Caco-2 (cell line): ENCODE measurements around the gene GRIK3. TPM values are rescaled to one million over a fixed set of nuclear protein-coding genes. Genes with fewer than 3 reads are reported as not detected.

Source experiments
- BruUV-seq: library from RNA; stranded (reverse); fragments of 400-500 nt; replicated peaks from 2 replicates; lab custom pipeline; 2021; lab: Mats Ljungman, UMichigan
- CTCF ChIA-PET: fragments of 300-600 bp; sonication (Branson Sonifier 250); formaldehyde crosslinking; loops from one replicate; lab custom pipeline; 2022; ENCODE audit warnings: antibody characterized with exemption; lab: Charles Lee
- POLR2A ChIA-PET: fragments of 300-600 bp; sonication (Branson Sonifier 250); formaldehyde crosslinking; loops from one replicate; lab custom pipeline; 2022; ENCODE audit warnings: antibody characterized with exemption; lab: Charles Lee
- DNase-seq, 2 experiments: peaks; one replicate each; pipeline versions ENCODE4 v3.0.0 to v3.0.0-alpha.2; 2020 to 2022
- H3K27me3 ChIP-seq: replicated peaks from 2 replicates; pipeline ENCODE4 v1.6.0; 2011; ENCODE audit warnings: low read length; ENCODE audit not compliant: control insufficient read depth, insufficient read depth
- H3K36me3 ChIP-seq: 2 replicates; pipeline ENCODE4 v1.5.1; 2011; ENCODE audit warnings: low read length; ENCODE audit not compliant: control insufficient read depth, insufficient read depth
- H3K4me1 ChIP-seq: fragments of 250-450 bp; sonication (Bioruptor Pico); 2 replicates; pipeline ENCODE4 v1.5.1; 2020; ENCODE audit warnings: mild to moderate bottlenecking
- H3K4me3 ChIP-seq: 2 replicates; pipeline ENCODE4 v1.5.1; 2011; ENCODE audit warnings: low read depth, mild to moderate bottlenecking, control low read depth, low read length
- H3K9me3 ChIP-seq: fragments of 250-450 bp; sonication (Bioruptor Pico); 2 replicates; pipeline ENCODE4 v1.5.1; 2020; ENCODE audit warnings: mild to moderate bottlenecking, moderate library complexity
- H3K27ac Mint-ChIP-seq: one replicate; pipeline ENCODE4 v1.8.0; 2022; ENCODE audit warnings: mixed read lengths; ENCODE audit not compliant: unreplicated experiment
- H3K27me3 Mint-ChIP-seq: one replicate; pipeline ENCODE4 v1.8.0; 2022; ENCODE audit warnings: mixed read lengths; ENCODE audit not compliant: insufficient read depth, unreplicated experiment
- H3K36me3 Mint-ChIP-seq: one replicate; pipeline ENCODE4 v1.8.0; 2022; ENCODE audit warnings: mild to moderate bottlenecking, mixed read lengths; ENCODE audit not compliant: insufficient read depth, unreplicated experiment
- H3K4me1 Mint-ChIP-seq: one replicate; pipeline ENCODE4 v1.8.0; 2022; ENCODE audit warnings: low read depth, mixed read lengths; ENCODE audit not compliant: unreplicated experiment
- H3K4me3 Mint-ChIP-seq: one replicate; pipeline ENCODE4 v1.8.0; 2022; ENCODE audit warnings: mild to moderate bottlenecking, moderate library complexity, mixed read lengths; ENCODE audit not compliant: unreplicated experiment
- H3K9me3 Mint-ChIP-seq: one replicate; pipeline ENCODE4 v1.8.0; 2022; ENCODE audit warnings: mixed read lengths; ENCODE audit not compliant: unreplicated experiment
- intact Hi-C: fragments of 100-400 bp; cut with micrococcal nuclease; formaldehyde crosslinking; loops from one replicate; pipeline ENCODE4 v1.10.0; 2022; ENCODE audit not compliant: unreplicated experiment
- total RNA-seq: library from RNA; stranded (reverse); gene quantifications from 2 replicates; pipeline ENCODE4 v1.2.3, GENCODE V29; 2022
- TF ChIP-seq, protein P1 (sequence below), 2 experiments: fragments of 200-600 bp in 1 of 2; IDR thresholded peaks; 1 replicate in 1 of 2; 2 replicates in 1 of 2; pipeline versions ENCODE4 v1.5.1 to v1.8.0; 2011 to 2022; ENCODE audit warnings: antibody characterized with exemption in 1 of 2, control low read depth in 1 of 2, inconsistent platforms in 1 of 2, low read depth in 1 of 2, low read length in 1 of 2, mild to moderate bottlenecking in 1 of 2, moderate library complexity in 1 of 2; ENCODE audit not compliant: insufficient read depth in 1 of 2, severe bottlenecking in 1 of 2, unreplicated experiment in 1 of 2

The GRIK3 gene
- total RNA-seq, 1 experiment from 2014 or later: not detected

- no peaks in the 10 kb centered on the region for H3K27me3 ChIP-seq
- peak in 1 of 2 experiments; percentile 41 for DNase-seq
- Mint-ChIP-seq H3K4me1 (no peaks in the 10 kb centered on the region), H3K27ac (no peak overlapping the region), H3K4me3 (no peak overlapping the region), H3K9me3 (no peaks in the 10 kb centered on the region), H3K36me3 (no peaks in the 10 kb centered on the region), H3K27me3 (peaks cover 14% of the 10 kb centered on the region)
- no peaks in the 10 kb centered on the region for H3K9me3 ChIP-seq
- TF ChIP-seq, protein P1, sequence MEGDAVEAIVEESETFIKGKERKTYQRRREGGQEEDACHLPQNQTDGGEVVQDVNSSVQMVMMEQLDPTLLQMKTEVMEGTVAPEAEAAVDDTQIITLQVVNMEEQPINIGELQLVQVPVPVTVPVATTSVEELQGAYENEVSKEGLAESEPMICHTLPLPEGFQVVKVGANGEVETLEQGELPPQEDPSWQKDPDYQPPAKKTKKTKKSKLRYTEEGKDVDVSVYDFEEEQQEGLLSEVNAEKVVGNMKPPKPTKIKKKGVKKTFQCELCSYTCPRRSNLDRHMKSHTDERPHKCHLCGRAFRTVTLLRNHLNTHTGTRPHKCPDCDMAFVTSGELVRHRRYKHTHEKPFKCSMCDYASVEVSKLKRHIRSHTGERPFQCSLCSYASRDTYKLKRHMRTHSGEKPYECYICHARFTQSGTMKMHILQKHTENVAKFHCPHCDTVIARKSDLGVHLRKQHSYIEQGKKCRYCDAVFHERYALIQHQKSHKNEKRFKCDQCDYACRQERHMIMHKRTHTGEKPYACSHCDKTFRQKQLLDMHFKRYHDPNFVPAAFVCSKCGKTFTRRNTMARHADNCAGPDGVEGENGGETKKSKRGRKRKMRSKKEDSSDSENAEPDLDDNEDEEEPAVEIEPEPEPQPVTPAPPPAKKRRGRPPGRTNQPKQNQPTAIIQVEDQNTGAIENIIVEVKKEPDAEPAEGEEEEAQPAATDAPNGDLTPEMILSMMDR (IDR thresholded peaks at IDR 0.05; ENCODE audit: insufficient read depth in 1 of 2, low read depth in 1 of 2, low read length in 1 of 2, severe bottlenecking in 1 of 2, unreplicated experiment in 1 of 2): no peak
- POLR2A ChIA-PET: no interaction called here
- no peak overlapping the region for H3K4me3 ChIP-seq
- intact Hi-C loops: no loop called here
- CTCF ChIA-PET: no interaction called here
- no peaks in the 10 kb centered on the region for H3K4me1 ChIP-seq
- no TSS peak for BruUV-seq
- H3K36me3 ChIP-seq: no peaks in the 10 kb centered on the region
Measured at GRCh38 chr1:36966242-36966641, 68.1 kb downstream of the GRIK3 start.

GRCh38 chr1:36965275-36966159 lies 68.8 kb downstream of the GRIK3 start:
- intact Hi-C loops: no loop called here
- POLR2A ChIA-PET: no interaction called here
- Histone ChIP-seq H3K4me3 (no peak overlapping the region), H3K27me3 (no peaks in the 10 kb centered on the region), H3K9me3 (no peaks in the 10 kb centered on the region), H3K4me1 (no peaks in the 10 kb centered on the region), H3K36me3 (no peaks in the 10 kb centered on the region)
- no peaks in the 10 kb centered on the region for H3K9me3 Mint-ChIP-seq
- DNase-seq: no peak
- TF ChIP-seq, protein P1 (IDR thresholded peaks at IDR 0.05; ENCODE audit: insufficient read depth in 1 of 2, low read depth in 1 of 2, low read length in 1 of 2, severe bottlenecking in 1 of 2, unreplicated experiment in 1 of 2): no peak
- no peaks in the 10 kb centered on the region for H3K36me3 Mint-ChIP-seq
- CTCF ChIA-PET: no interaction called here
- peaks cover 15% of the 10 kb centered on the region for H3K27me3 Mint-ChIP-seq
- H3K4me3 Mint-ChIP-seq: no peak overlapping the region
- H3K4me1 Mint-ChIP-seq: no peaks in the 10 kb centered on the region
- H3K27ac Mint-ChIP-seq: no peak overlapping the region
- no TSS peak for BruUV-seq

DNA sequence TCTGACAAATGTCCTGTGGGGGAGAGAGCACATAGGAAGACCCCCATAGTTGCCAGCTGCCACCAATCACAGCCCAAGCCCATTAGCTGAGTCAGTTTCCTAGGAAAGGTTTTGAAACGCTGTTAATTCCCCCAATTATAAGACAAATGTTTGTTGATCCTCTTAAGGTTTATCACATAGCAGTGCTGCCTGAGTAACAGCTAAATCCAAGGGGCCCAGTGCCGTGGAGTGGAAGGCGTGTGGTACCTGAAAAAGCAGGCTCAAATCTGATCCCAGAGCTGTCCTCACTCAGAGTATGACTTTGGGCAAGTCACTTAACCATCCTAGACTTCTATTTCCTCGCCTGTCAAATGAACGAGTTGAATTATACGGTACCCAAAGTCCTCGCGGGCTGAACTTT lies 69.5 kb downstream of the GRIK3 start:
- no TSS peak for BruUV-seq
- CTCF ChIA-PET: no interaction called here
- no peak for DNase-seq

More for the DNA sequence above, 69.5 kb downstream of the GRIK3 start:
- H3K27me3 ChIP-seq: no peaks in the 10 kb centered on the region
- H3K4me1 ChIP-seq: no peaks in the 10 kb centered on the region
- no peaks in the 10 kb centered on the region for H3K9me3 Mint-ChIP-seq
- POLR2A ChIA-PET: no interaction called here
- no peaks in the 10 kb centered on the region for H3K4me1 Mint-ChIP-seq
- H3K36me3 Mint-ChIP-seq: no peaks in the 10 kb centered on the region
- no peak overlapping the region for H3K4me3 ChIP-seq
- peaks cover 15% of the 10 kb centered on the region for H3K27me3 Mint-ChIP-seq
- TF ChIP-seq, protein P1 (IDR thresholded peaks at IDR 0.05; ENCODE audit: insufficient read depth in 1 of 2, low read depth in 1 of 2, low read length in 1 of 2, severe bottlenecking in 1 of 2, unreplicated experiment in 1 of 2): no peak
- H3K36me3 ChIP-seq: no peaks in the 10 kb centered on the region
- no peak overlapping the region for H3K4me3 Mint-ChIP-seq
- intact Hi-C loops: no loop called here
- no peaks in the 10 kb centered on the region for H3K9me3 ChIP-seq
- no peak overlapping the region for H3K27ac Mint-ChIP-seq
